HG02943 (cell line): ENCODE data around the gene TP53INP2.
"Not testable (repeated sequence)": the region's sequence is repeated elsewhere in the genome, so short reads cannot be mapped to it uniquely, and the experiment has no call there.

Experiments used
- ATAC-seq: cut with Tn5 transposase; IDR thresholded peaks from one replicate; pipeline ENCODE4 v1.9.1; 2021; ENCODE audit warnings: mild to moderate bottlenecking, low read depth, moderate library complexity; ENCODE audit not compliant: unreplicated experiment

Gene TP53INP2

GRCh38 chr20:34720266-34720665 is 16.1 kb downstream of the TP53INP2 start:
- ATAC-seq = no peak

GRCh38 chr20:34722560-34722959 is 18.4 kb downstream of the TP53INP2 start:
- ATAC-seq = not testable (repeated sequence)

- no peak for ATAC-seq
Measured at GRCh38 chr20:34724172-34724571, 20.0 kb downstream of the TP53INP2 start.

GRCh38 chr20:34729416-34729815 is 25.3 kb downstream of the TP53INP2 start:
- no peak for ATAC-seq

- ATAC-seq = no peak
Measured at GRCh38 chr20:34732523-34732922, 28.4 kb downstream of the TP53INP2 start.

GRCh38 chr20:34736106-34736735 is 32.1 kb downstream of the TP53INP2 start:
- ATAC-seq = no peak

GRCh38 chr20:34743039-34743438 is 38.9 kb downstream of the TP53INP2 start:
- ATAC-seq = no peak

GRCh38 chr20:34744340-34744739 is 40.2 kb downstream of the TP53INP2 start:
- ATAC-seq = no peak

- ATAC-seq = no peak
Measured at GRCh38 chr20:34744847-34745246, 40.7 kb downstream of the TP53INP2 start.

GRCh38 chr20:34746674-34747073 is 42.5 kb downstream of the TP53INP2 start:
- no peak for ATAC-seq

GRCh38 chr20:34747479-34747878 is 43.3 kb downstream of the TP53INP2 start:
- ATAC-seq = no peak

GRCh38 chr20:34748709-34749108 is 44.6 kb downstream of the TP53INP2 start:
- no peak for ATAC-seq

- no peak for ATAC-seq
Measured at GRCh38 chr20:34750484-34750883, 46.3 kb downstream of the TP53INP2 start.

GRCh38 chr20:34751453-34751852 is 47.3 kb downstream of the TP53INP2 start:
- no peak for ATAC-seq

GRCh38 chr20:34753706-34754461 is 49.7 kb downstream of the TP53INP2 start:
- ATAC-seq = no peak

- no peak for ATAC-seq
Measured at GRCh38 chr20:34754611-34755010, 50.5 kb downstream of the TP53INP2 start.

GRCh38 chr20:34755367-34755766 is 51.2 kb downstream of the TP53INP2 start:
- ATAC-seq = no peak

GRCh38 chr20:34762031-34762555 is 57.9 kb downstream of the TP53INP2 start:
- no peak for ATAC-seq
